GM18907 (cell line): Measurements from ENCODE around the gene SLIT3.

Source experiments
- ATAC-seq: cut with Tn5 transposase; IDR thresholded peaks from one replicate; pipeline ENCODE4 v1.9.1; 2021; ENCODE audit warnings: mild to moderate bottlenecking, moderate library complexity; ENCODE audit not compliant: unreplicated experiment

Gene SLIT3

GRCh38 chr5:168847511-168848073, 453.3 kb downstream of the SLIT3 start:
- ATAC-seq = no peak

GRCh38 chr5:168844922-168845296, 456.0 kb downstream of the SLIT3 start:
- ATAC-seq = no peak

DNA sequence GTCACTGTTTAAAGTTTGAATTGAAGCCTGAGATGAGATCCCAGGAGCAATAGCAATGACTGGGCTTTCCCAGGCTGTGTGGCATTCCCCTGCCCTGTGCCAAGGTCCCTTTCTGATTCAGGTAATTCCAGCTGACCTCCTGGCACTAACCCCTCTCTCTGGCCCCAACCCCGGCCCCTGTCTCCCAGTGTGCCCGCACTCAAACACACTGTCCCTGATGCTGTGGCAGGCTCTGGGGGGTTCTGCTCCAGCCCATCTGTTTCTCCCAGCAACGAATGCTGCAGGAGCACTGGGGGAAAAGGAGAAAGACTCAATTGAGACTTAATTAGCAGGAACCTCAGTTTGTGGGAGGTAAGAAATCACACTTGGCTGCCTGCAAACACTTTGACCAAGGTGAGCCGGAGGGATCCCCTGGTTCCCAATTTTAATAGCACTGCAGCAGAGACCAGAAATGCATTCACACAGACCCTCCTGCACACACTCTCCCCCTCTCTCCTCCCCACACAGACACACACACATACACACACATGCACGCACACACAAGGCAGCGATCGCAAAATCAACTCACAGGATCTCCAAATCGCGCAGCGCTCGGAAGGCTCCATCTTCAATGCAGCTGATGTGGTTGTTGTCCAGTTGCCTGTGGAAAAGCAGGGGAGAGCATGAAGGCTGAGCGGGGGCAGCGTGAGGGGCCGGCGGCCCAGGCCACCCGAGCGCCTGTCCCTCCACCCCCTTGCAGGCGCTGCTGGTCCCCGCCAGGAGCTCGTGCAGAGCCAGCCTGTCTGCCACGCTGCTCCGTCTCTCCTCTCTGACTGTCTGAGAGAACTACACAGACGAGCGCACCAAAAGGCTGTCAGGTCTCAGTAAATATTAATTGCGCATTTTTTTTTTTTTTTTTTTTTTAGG, 456.7 kb downstream of the SLIT3 start:
- ATAC-seq = no peak

- ATAC-seq = no peak
Measured at GRCh38 chr5:168843277-168844015, 457.5 kb downstream of the SLIT3 start.

GRCh38 chr5:168842571-168843205, 458.3 kb downstream of the SLIT3 start:
- ATAC-seq = no peak

GRCh38 chr5:168837852-168838251, 463.1 kb downstream of the SLIT3 start:
- no peak for ATAC-seq

- ATAC-seq = no peak
Measured at GRCh38 chr5:168836603-168837231, 464.2 kb downstream of the SLIT3 start.

GRCh38 chr5:168833936-168834335, 467.0 kb downstream of the SLIT3 start:
- ATAC-seq = no peak

DNA sequence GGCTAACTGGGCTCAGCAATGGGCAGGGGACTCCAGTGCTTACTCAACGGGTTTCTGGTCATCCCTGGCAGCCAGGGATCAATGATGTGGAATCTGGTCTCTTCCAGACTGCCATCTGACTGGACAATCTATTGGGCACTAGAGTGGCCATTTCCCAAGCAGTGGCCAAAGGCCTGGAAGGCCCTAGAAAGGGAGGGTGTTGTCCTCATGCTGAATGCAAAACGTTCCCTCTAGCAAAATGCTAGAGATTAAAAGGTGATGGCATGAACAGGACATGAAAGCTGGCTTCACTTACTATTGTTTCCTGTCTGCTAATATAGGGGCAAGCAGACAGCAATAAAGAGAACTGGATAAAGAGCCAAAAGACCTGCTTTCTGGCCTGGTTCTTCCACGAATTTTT, 467.6 kb downstream of the SLIT3 start:
- ATAC-seq = no peak

GRCh38 chr5:168832308-168832707, 468.6 kb downstream of the SLIT3 start:
- ATAC-seq = no peak

DNA sequence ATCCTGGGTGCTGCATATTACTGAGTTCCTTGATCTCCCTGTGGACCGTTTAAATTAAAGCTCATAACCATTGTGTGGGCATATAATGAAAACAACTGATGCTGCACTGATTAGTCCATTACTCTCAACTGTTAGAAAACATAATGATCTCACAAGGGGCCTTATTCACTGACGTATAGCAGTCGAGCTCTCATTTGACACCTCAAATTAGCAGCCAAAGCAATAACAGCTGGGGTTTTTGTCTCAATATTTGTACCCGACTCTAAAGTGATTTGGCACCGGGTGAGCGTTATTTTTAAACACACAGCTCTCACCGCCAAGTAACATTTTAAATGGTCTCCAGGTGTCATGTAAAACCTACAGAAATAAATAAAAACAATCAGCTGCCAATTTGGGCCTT, 469.6 kb downstream of the SLIT3 start:
- no peak for ATAC-seq

DNA sequence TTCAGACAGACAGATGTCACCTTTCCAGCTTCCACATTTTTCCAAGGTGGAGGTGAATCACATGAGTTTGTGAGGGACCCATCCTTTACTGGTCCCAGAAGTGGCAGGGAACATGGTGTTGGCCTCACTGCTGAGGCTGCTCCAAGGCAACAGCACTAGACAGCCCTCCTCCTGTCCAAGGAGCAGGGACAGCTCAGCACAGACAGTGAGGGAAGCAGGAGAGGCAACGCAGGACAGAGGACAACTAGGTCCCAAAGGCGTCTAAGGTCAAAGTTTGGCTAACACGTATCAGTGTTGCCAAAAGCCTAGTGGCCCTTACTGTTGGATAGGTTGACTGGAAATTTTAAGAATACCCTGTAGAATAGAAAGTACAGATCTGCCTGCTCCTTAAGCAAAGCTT, 470.1 kb downstream of the SLIT3 start:
- ATAC-seq = no peak

- no peak for ATAC-seq
Measured at GRCh38 chr5:168829922-168830417, 471.0 kb downstream of the SLIT3 start.

DNA sequence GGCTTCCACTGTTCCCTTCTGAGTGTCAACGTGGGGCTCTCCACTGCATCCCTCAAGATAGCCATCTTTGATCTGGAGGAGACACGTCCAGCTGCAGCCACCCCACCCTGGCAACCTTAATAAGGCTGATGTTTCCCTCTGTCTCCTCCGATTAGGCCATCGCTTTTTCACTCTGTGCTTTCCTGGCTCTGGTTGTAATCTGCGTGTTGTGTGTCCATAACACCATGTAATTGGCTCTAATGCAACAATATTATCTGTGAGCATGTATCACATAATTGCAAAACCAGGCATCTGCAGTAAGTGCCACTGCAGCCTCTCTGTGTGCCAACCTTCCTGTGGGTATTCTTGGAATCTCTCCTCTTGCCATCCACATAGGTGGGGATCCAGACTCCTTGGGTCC, 471.9 kb downstream of the SLIT3 start:
- no peak for ATAC-seq

GRCh38 chr5:168827636-168828035, 473.3 kb downstream of the SLIT3 start:
- ATAC-seq = no peak

GRCh38 chr5:168826246-168826725, 474.7 kb downstream of the SLIT3 start:
- ATAC-seq = no peak

GRCh38 chr5:168822745-168823281, 478.1 kb downstream of the SLIT3 start:
- no peak for ATAC-seq

- ATAC-seq = no peak
Measured at GRCh38 chr5:168822248-168822744, 478.6 kb downstream of the SLIT3 start.

DNA sequence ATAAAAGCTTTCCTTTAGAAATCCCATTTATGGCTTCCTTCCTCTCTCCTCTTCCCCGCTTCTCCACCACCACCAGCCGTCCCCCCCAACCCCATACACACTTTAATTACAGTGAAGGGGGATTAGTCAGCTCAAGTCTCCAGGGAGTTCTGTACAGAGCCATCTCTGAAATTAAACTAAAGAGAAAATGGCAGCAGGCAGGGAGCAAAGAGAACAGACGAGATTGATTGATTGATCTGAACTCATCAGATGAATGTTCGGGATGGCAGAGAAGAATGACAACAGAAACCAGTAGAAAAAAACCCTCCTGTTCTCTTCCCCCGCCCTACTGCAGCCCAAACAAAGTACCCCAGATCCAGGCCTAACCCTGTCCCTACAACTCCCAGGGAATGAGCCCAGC, 480.1 kb downstream of the SLIT3 start:
- ATAC-seq = no peak

GRCh38 chr5:168819004-168819621, 481.8 kb downstream of the SLIT3 start:
- no peak for ATAC-seq
